Transverse colon (tissue), 4 donors: ENCODE data around the gene SUCLG2. TPM values are rescaled to one million over a fixed set of nuclear protein-coding genes. Genes with fewer than 3 reads are reported as not detected.

Experiments
- DNase-seq: peaks from one replicate; pipeline ENCODE4 v3.0.0-alpha.2; 2019
- H3K27ac ChIP-seq, 4 donors: fragments of 200-600 bp; sonication (generic); 2 replicates each; pipeline ENCODE4 v1.5.1; 2016 to 2018; ENCODE audit warnings: inconsistent platforms in 4 of 4
- H3K27me3 ChIP-seq: fragments of 200-600 bp; sonication (generic); 2 replicates; pipeline ENCODE4 v1.5.1; 2017; ENCODE audit warnings: inconsistent platforms
- H3K36me3 ChIP-seq, 4 donors: fragments of 200-600 bp; sonication (generic); 2 replicates each; pipeline ENCODE4 v1.5.1; 2017 to 2019; ENCODE audit warnings: inconsistent platforms in 4 of 4
- H3K4me1 ChIP-seq, 4 donors: fragments of 200-600 bp; sonication (generic); 2 replicates each; pipeline ENCODE4 v1.5.1; 2017 to 2020; ENCODE audit warnings: inconsistent platforms in 4 of 4
- H3K4me3 ChIP-seq, 4 donors: fragments of 200-600 bp; sonication (generic); 1 replicate in 1 of 4; 2 replicates in 3 of 4; pipeline versions ENCODE4 v1.5.1 to v1.6.1; 2017 to 2019; ENCODE audit warnings: inconsistent platforms in 4 of 4
- H3K9me3 ChIP-seq, 2 donors: fragments of 200-600 bp; sonication (generic); 2 replicates each; pipeline ENCODE4 v1.5.1; 2017 to 2019; ENCODE audit warnings: inconsistent platforms in 2 of 2
- CTCF ChIP-seq, 5 experiments: fragments of 200-600 bp in 3 of 5; fragments of 450-650 bp in 2 of 5; sonication (generic) in 3 of 5; IDR thresholded peaks; 1 replicate in 2 of 5; 2 replicates in 3 of 5; pipeline ENCODE4 v1.5.1; 2016 to 2017; ENCODE audit warnings: antibody characterized with exemption in 5 of 5, inconsistent platforms in 3 of 5, mild to moderate bottlenecking in 2 of 5, moderate library complexity in 1 of 5
- EP300 ChIP-seq: sonication (generic); formaldehyde crosslinking; IDR thresholded peaks from one replicate; pipeline ENCODE4 v1.6.1; 2017; ENCODE audit warnings: antibody characterized with exemption, low read depth
- POLR2A ChIP-seq: fragments of 450-650 bp; IDR thresholded peaks from one replicate; pipeline ENCODE4 v1.6.1; 2016; ENCODE audit warnings: antibody characterized with exemption, mild to moderate bottlenecking, moderate library complexity
- POLR2AphosphoS5 ChIP-seq, 3 donors: sonication (generic); formaldehyde crosslinking; IDR thresholded peaks; one replicate each; pipeline ENCODE4 v1.6.1; 2016; ENCODE audit warnings: antibody characterized with exemption in 3 of 3
- WGBS, 2 donors: methylation state at CpG; one replicate each; pipeline ENCODE4 v1.1.5; 2018; ENCODE audit warnings: low coverage in 1 of 2; 5-methylcytosine and 5-hydroxymethylcytosine counted together
- in situ Hi-C, 4 donors: fragments of 200-750 bp; cut with MboI; loops; one replicate each; pipeline versions ENCODE4 v1.15.0 to v1.15.1; 2017; ENCODE audit warnings: low sequenced_read_pairs in 3 of 4, low pct_ligation_motif_present in 1 of 4, low pct_unique_long_range_greater_than_20kb in 1 of 4
- intact Hi-C: fragments of 100-400 bp; cut with DNase I; formaldehyde crosslinking; loops from one replicate; pipeline ENCODE4 v1.15.1; 2023; ENCODE audit warnings: low total_unique reads
- total RNA-seq, 4 donors: library from RNA; depleted of rRNA; stranded (reverse); fragments of >200 nt; gene quantifications; one replicate each; pipeline ENCODE4 v1.1.0, GENCODE V29; 2016

The SUCLG2 gene
- 100 to 1,000 TPM in 3 of 4 donors, 10 to 100 TPM in 1; 59.5 to 269 (median 160) TPM for total RNA-seq

- 0% methylated on average over 36 of the region's 66 CpGs; no CpG with 5 or more reads in 1 of the 2 donors for WGBS, 2 donors
- H3K27me3 ChIP-seq = no peaks in the 10 kb centered on the region
- H3K4me3 ChIP-seq = peak within 1 kb of the TSS; percentile 89 to 100 (median 98)
- H3K36me3 ChIP-seq = no peaks in the 10 kb centered on the region
- in situ Hi-C loops (no loop called here), intact Hi-C loops (no loop called here)
- no peaks in the 10 kb centered on the region for H3K9me3 ChIP-seq
- H3K4me1 ChIP-seq = peaks cover 30 to 42% (median 35%) of the 10 kb centered on the region in 4 donors
- DNase-seq = peak; percentile 95
- peak within 1 kb of the TSS; percentile 94 to 99 (median 98) for H3K27ac ChIP-seq
- TF ChIP-seq POLR2A = peak; percentile 76
- no peak for TF ChIP-seq CTCF (IDR thresholded peaks at IDR 0.05)
- TF ChIP-seq POLR2AphosphoS5 (IDR thresholded peaks at IDR 0.05) = peak; percentile 41 to 87 (median 84)
Measured at GRCh38 chr3:67654099-67654843, at the start of gene SUCLG2. Gene SUCLG2, minus strand, starts transcription at chr3:67654612. Its CDS starts 26 bp downstream, at chr3:67654586.

- H3K9me3 ChIP-seq = no peaks in the 10 kb centered on the region
- TF ChIP-seq CTCF (IDR thresholded peaks at IDR 0.05) = no peak
- TF ChIP-seq POLR2A = no peak
- no peak for TF ChIP-seq EP300
- TF ChIP-seq POLR2AphosphoS5 (IDR thresholded peaks at IDR 0.05) = no peak
- DNase-seq = no peak
- intact Hi-C loops = no loop called here
- peaks cover 0 to 21% (median 8%) of the 10 kb centered on the region in 4 donors for H3K4me1 ChIP-seq
- no peaks in the 10 kb centered on the region for H3K36me3 ChIP-seq
- in situ Hi-C loops = no loop called here
- peak overlapping the region in 3 of 4 donors; percentile 42 to 64 (median 53) for H3K27ac ChIP-seq
- H3K4me3 ChIP-seq = no peak overlapping the region
- H3K27me3 ChIP-seq = no peaks in the 10 kb centered on the region
- 73 to 79% methylated on average over 1 to 4 of the region's 4 CpGs for WGBS, 2 donors
Measured at GRCh38 chr3:67700596-67700995, 46.2 kb upstream of the SUCLG2 start.

GRCh38 chr3:67699882-67700281 lies 45.5 kb upstream of the SUCLG2 start:
- Histone ChIP-seq H3K9me3 (no peaks in the 10 kb centered on the region), H3K27ac (peak overlapping the region; percentile 32 to 64 (median 48)), H3K27me3 (no peaks in the 10 kb centered on the region), H3K4me3 (no peak overlapping the region), H3K4me1 (peaks cover 0 to 21% (median 8%) of the 10 kb centered on the region in 4 donors), H3K36me3 (no peaks in the 10 kb centered on the region)
- in situ Hi-C loops = no loop called here
- no peak for DNase-seq
- intact Hi-C loops = no loop called here
- TF ChIP-seq POLR2A = no peak
- TF ChIP-seq POLR2AphosphoS5 (IDR thresholded peaks at IDR 0.05) = no peak
- TF ChIP-seq CTCF (IDR thresholded peaks at IDR 0.05) = no peak
- TF ChIP-seq EP300 = no peak
- WGBS, 2 donors = 36 to 37% methylated on average over 5 of the region's 5 CpGs

GRCh38 chr3:67692621-67693020 lies 38.2 kb upstream of the SUCLG2 start:
- intact Hi-C loops (no loop called here), in situ Hi-C loops (no loop called here)

More at GRCh38 chr3:67692621-67693020, 38.2 kb upstream of the SUCLG2 start:
- H3K27me3 ChIP-seq = no peaks in the 10 kb centered on the region
- H3K4me1 ChIP-seq = no peaks in the 10 kb centered on the region
- TF ChIP-seq EP300 (no peak), POLR2AphosphoS5 (IDR thresholded peaks at IDR 0.05) (no peak), POLR2A (no peak), CTCF (IDR thresholded peaks at IDR 0.05) (no peak)
- no peak for DNase-seq
- H3K9me3 ChIP-seq = no peaks in the 10 kb centered on the region
- 85 to 92% methylated on average over 4 of the region's 4 CpGs for WGBS, 2 donors
- no peaks in the 10 kb centered on the region for H3K36me3 ChIP-seq
- H3K4me3 ChIP-seq = no peak overlapping the region
- H3K27ac ChIP-seq = no peak overlapping the region
